Measurements from ENCODE around the gene STX1A.
A peak's percentile ranks its signal among the peaks of the same experiment; 100 is the strongest.

The STX1A gene

DNA sequence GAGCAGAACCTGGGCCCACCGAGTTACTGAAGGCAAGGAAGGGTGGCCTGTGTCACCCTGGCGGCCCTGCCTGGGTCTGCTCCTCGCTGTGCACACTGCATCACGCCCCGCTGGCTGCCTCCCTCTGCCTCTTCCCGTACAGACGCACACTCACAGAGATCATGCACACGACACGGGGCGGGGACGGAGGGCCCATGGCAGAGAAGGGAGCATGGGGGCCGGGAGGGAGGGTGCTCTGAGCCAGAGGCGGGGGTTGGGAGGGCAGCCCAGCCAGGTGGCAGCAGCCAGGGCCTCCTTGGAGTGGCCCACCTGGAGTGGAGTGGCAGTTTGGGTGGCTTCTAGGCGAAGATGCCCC, 19.4 kb downstream of the STX1A start:
- Histone ChIP-seq H3K36me3 (ENCODE audit: control insufficient read depth, insufficient read depth, low read length) (peaks cover 52% of the 10 kb centered on the region), H3K4me3 (ENCODE audit: low read depth, low read length) (no peak overlapping the region), H3K9ac (ENCODE audit: low read depth, low read length) (no peak overlapping the region), H3K4me1 (ENCODE audit: control insufficient read depth, insufficient read depth, low read length) (peaks cover 15% of the 10 kb centered on the region; the same call in 1 of the 2 replicates), H3K27me3 (ENCODE audit: control insufficient read depth, insufficient read depth, low read length) (no peaks in the 10 kb centered on the region), H3K27ac (ENCODE audit: low read depth, low read length) (no peak overlapping the region), H3K9me3 (ENCODE audit: control insufficient read depth, insufficient read depth, low read length) (no peaks in the 10 kb centered on the region)

DNA sequence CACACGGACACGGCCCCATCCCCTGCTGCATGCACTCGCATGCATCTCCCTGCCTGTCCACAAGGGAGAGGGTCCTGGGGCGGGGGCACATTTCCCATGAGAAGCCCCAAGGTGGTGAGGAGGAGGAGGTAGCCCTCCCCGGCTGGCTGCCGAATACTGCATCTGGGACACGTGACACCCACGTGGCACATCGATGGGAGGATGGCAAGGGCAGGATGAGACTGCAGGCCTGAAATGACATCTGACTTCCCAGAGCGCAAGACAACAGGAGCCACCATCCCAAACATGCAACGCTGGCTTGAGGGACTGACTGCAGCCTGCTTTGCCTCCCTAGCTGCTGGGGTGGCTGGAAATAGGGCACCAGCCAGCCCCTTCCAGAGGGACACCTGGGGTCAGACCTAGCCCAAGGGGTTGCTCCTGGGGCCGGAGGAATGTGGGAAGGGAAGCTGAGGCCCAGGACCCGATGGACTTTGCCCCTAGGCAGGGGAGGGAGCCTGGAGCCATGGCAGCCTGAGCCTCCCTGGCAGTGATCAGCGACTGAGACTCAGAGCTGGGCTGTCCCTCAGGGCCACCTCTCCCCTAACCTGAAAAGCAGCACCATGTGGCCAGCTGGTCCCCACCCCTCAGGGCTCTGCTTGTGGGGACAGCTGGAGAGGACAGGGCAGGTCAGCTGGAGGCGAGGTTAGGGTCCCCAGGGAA, 19.9 kb downstream of the STX1A start:
- H3K9ac ChIP-seq (ENCODE audit: low read depth, low read length), result no peak overlapping the region
- H3K27ac ChIP-seq (ENCODE audit: low read depth, low read length), result no peak overlapping the region

DNA sequence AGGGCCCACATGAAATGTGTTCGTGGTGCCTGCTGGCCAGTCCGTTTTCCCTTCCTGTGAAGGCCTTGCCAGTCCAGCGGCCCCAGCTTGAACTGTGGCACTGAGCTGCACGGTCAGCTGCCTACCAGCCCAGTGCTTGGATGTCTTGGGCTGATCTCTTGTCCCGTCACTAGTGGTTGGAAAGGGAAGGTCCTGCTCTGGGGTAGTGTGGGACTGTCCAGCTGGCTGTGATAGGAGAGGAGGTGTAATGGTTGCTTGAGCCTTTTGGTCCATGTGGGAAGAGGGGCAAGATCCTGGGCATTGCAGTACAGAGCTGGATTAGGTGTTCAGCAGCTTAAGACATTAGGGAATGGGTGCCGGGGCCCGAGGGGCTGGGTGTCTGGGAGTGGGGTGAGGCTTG, 21.1 kb downstream of the STX1A start:
- Histone ChIP-seq H3K9me3 (ENCODE audit: control insufficient read depth, insufficient read depth, low read length) (no peaks in the 10 kb centered on the region), H3K36me3 (ENCODE audit: control insufficient read depth, insufficient read depth, low read length) (peaks cover 68% of the 10 kb centered on the region), H3K4me1 (ENCODE audit: control insufficient read depth, insufficient read depth, low read length) (peaks cover 5% of the 10 kb centered on the region; the same call in 1 of the 2 replicates), H3K27ac (ENCODE audit: low read depth, low read length) (no peak overlapping the region), H3K27me3 (ENCODE audit: control insufficient read depth, insufficient read depth, low read length) (no peaks in the 10 kb centered on the region), H3K4me3 (ENCODE audit: low read depth, low read length) (no peak overlapping the region), H3K9ac (ENCODE audit: low read depth, low read length) (no peak overlapping the region)

More for the DNA sequence above, 19.9 kb downstream of the STX1A start:
- Histone ChIP-seq H3K4me1 (ENCODE audit: control insufficient read depth, insufficient read depth, low read length) (peaks cover 12% of the 10 kb centered on the region; the same call in 1 of the 2 replicates), H3K9me3 (ENCODE audit: control insufficient read depth, insufficient read depth, low read length) (no peaks in the 10 kb centered on the region), H3K27me3 (ENCODE audit: control insufficient read depth, insufficient read depth, low read length) (no peaks in the 10 kb centered on the region), H3K36me3 (ENCODE audit: control insufficient read depth, insufficient read depth, low read length) (peaks cover 57% of the 10 kb centered on the region), H3K4me3 (ENCODE audit: low read depth, low read length) (no peak overlapping the region)

DNA sequence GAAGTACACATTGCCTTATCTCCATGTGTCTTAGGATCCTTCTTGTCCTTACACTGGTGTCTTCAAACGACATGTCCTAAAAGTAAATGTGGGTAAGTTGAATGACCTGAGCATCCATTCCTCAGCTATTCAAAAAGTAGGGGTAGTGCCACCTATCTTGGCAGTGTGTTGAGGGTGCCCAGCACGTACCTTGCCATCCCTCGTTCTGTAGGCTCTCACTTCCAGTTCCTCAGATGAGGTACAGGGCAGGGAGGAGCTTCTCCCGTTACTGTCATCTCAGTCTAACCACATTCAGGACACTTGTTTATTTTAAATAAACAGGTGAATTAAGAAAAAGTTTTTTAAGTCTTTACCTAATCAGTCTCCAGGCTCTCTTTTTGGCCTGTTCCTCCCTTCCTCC, 23.1 kb downstream of the STX1A start:
- peaks cover 83% of the 10 kb centered on the region for H3K36me3 ChIP-seq (ENCODE audit: control insufficient read depth, insufficient read depth, low read length)
- no peak overlapping the region for H3K4me3 ChIP-seq (ENCODE audit: low read depth, low read length)
- H3K9ac ChIP-seq (ENCODE audit: low read depth, low read length), result no peak overlapping the region
- no peak overlapping the region for H3K27ac ChIP-seq (ENCODE audit: low read depth, low read length)
- no peaks in the 10 kb centered on the region for H3K9me3 ChIP-seq (ENCODE audit: control insufficient read depth, insufficient read depth, low read length)
- no peaks in the 10 kb centered on the region for H3K4me1 ChIP-seq (ENCODE audit: control insufficient read depth, insufficient read depth, low read length)
- H3K27me3 ChIP-seq (ENCODE audit: control insufficient read depth, insufficient read depth, low read length), result no peaks in the 10 kb centered on the region

DNA sequence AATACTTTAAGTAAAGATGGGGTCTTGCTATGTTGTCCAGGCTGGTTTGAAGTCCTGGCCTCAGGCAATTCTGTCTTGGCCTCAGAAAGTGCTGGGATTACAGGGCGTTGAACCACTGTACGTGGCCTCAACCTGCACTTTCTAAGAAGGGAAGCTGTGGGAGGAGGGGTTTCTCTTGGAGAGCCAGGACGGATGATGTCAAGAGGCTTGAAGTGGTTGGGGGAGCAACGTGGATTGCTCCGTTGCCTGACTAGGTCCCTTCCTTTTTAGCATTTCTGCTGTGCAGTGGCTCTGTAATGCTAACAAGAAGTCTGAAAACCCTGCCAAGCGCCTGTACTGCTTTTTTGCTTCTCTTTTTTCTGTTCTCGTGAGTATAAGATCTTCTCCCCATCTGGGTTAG, 28.8 kb downstream of the STX1A start:
- Histone ChIP-seq H3K27me3 (ENCODE audit: control insufficient read depth, insufficient read depth, low read length) (no peaks in the 10 kb centered on the region), H3K36me3 (ENCODE audit: control insufficient read depth, insufficient read depth, low read length) (peaks cover 92% of the 10 kb centered on the region), H3K9ac (ENCODE audit: low read depth, low read length) (no peak overlapping the region), H3K9me3 (ENCODE audit: control insufficient read depth, insufficient read depth, low read length) (no peaks in the 10 kb centered on the region), H3K4me1 (ENCODE audit: control insufficient read depth, insufficient read depth, low read length) (no peaks in the 10 kb centered on the region), H3K27ac (ENCODE audit: low read depth, low read length) (no peak overlapping the region), H3K4me3 (ENCODE audit: low read depth, low read length) (no peak overlapping the region)

DNA sequence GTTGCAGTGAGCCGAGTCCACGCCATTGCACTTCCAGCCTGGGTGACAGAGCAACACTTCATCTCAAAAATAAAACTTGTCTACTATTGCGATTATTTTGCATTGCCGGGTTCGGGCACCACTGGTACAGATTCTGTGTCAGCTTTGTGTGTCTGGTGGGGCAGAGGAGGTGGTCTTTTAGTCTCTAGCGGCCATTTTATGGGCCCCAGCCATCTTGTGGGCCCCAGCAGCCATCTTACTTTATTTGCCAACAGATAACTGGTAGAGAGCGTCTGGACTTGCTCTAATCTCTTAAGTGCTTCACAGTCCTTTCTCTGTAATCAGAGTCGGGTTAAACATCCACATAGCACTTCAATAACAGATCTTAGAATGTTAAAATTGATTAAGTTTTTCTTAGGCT, 31.2 kb downstream of the STX1A start:
- Histone ChIP-seq H3K4me3 (ENCODE audit: low read depth, low read length) (no peak overlapping the region), H3K27me3 (ENCODE audit: control insufficient read depth, insufficient read depth, low read length) (no peaks in the 10 kb centered on the region), H3K4me1 (ENCODE audit: control insufficient read depth, insufficient read depth, low read length) (no peaks in the 10 kb centered on the region), H3K9ac (ENCODE audit: low read depth, low read length) (no peak overlapping the region), H3K9me3 (ENCODE audit: control insufficient read depth, insufficient read depth, low read length) (no peaks in the 10 kb centered on the region), H3K36me3 (ENCODE audit: control insufficient read depth, insufficient read depth, low read length) (peaks cover 70% of the 10 kb centered on the region), H3K27ac (ENCODE audit: low read depth, low read length) (no peak overlapping the region)

DNA sequence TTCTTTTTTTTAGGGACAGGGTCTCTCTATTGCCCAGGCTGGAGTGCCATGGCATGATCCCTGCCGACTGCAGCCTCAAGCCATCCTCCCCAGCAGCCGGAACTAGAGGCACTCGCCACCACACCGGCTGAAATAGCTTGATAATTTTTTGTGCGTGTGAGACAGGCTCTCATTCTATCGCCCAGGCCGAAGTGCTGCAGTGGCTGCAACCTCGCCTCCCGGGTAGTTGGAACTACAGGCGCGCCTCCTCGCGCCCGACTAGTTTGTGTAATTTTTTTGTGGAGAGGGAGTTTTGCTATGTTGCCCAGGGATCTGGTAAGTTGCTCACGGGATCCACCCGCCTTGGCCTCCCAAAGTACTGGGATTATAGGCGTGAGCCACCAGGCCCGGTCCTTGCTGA, 34.2 kb downstream of the STX1A start:
- H3K9ac ChIP-seq (ENCODE audit: low read depth, low read length), result no peak overlapping the region
- H3K4me3 ChIP-seq (ENCODE audit: low read depth, low read length), result no peak overlapping the region
- no peaks in the 10 kb centered on the region for H3K27me3 ChIP-seq (ENCODE audit: control insufficient read depth, insufficient read depth, low read length)
- no peaks in the 10 kb centered on the region for H3K9me3 ChIP-seq (ENCODE audit: control insufficient read depth, insufficient read depth, low read length)
- H3K27ac ChIP-seq (ENCODE audit: low read depth, low read length), result no peak overlapping the region
- peaks cover 40% of the 10 kb centered on the region for H3K36me3 ChIP-seq (ENCODE audit: control insufficient read depth, insufficient read depth, low read length)
- peaks cover 6% of the 10 kb centered on the region; the same call in 1 of the 2 replicates for H3K4me1 ChIP-seq (ENCODE audit: control insufficient read depth, insufficient read depth, low read length)

DNA sequence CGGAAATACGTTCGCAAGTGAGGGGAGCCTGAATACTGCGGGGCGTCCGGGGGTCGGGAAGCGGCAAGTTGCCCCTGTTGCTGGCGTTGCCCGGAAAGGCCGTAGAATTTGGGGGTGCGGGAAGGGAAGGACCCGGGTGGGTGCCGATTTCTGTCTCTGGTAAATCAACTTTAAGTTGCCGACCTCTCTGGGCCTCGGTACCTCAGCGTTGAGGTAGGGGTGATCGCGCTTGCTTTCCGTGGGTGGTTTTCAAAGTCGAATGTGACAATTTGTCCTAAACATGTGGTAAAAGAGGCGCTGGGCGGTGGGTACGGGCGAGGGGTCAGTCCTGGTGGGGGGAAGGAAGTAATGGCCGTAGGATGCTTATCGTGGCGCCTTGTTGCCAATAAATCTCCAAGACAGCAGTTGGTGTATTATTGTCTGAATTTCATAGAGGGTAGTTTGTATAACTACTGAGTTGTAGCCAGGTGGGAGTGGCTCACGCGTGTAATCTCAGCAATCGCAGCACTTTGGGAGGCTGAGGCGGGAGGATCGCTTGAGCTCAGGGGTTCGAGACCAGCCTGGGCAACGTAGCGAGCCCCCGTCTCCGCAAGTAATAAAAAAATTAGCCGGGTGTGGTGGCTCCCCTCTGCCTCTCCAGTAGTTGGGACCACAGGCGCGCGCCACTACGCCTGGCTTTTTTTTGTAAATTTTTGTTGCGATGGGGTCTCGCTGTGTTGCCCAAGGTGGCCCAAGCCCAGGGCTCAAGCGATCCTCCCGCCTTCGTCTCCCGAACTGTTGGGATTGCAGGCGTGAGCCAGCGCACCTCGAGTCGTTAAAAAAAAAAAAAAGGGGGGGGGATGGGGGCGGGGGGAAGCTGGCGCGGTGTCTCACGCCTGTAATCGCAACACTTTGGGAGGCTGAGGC, 35.4 kb downstream of the STX1A start:
- no peaks in the 10 kb centered on the region for H3K27me3 ChIP-seq (ENCODE audit: control insufficient read depth, insufficient read depth, low read length)

DNA sequence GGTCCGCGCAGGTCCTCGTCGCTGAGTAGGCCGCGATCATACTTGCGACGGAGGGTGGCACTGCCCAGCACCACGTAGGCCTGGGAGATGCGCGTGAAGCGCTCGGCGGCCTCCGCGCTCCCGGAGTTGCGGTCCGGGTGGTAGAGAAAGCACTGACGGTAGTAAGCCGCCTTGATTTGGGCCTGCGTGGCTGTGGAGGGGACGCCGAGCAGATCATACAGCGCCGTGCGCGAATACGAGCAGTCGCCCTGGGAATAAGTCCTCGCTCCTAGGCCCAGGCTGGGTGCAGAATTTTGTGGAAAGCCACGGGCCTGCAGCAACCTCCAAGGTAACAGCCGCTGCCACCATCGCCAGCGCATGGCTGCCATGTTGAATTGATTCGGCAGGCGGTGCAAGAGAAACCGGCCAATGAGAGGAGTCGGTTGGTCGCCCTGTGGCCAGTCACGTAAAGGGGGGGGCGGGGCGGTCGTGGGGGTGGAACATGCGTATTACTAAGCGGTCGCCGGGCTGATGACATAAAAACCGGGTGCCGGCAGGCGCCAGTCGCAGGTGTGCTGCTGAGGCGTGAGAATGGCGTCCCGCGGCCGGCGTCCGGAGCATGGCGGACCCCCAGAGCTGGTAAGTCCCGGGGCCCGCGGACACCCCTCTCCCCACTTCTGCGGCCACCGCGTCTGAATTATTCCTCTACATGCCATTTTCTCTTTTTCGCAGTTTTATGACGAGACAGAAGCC, 36.2 kb downstream of the STX1A start, which contains the start of the genes BUD23 and DNAJC30:
Gene BUD23, plus strand, starts transcription at position 542 of the 732 bp plus-strand sequence. Its CDS starts 29 bp downstream, at position 571.
Gene DNAJC30, minus strand, starts transcription at position 398 of the 732 bp plus-strand sequence. Its CDS starts 30 bp downstream, at position 368.
- Histone ChIP-seq H3K27ac (ENCODE audit: low read depth, low read length) (peak within 1 kb of the TSS; percentile 84), H3K27me3 (ENCODE audit: control insufficient read depth, insufficient read depth, low read length) (no peaks in the 10 kb centered on the region), H3K36me3 (ENCODE audit: control insufficient read depth, insufficient read depth, low read length) (peaks cover 30% of the 10 kb centered on the region), H3K4me1 (ENCODE audit: control insufficient read depth, insufficient read depth, low read length) (peaks cover 6% of the 10 kb centered on the region; the same call in 1 of the 2 replicates), H3K9ac (ENCODE audit: low read depth, low read length) (peak within 1 kb of the TSS; percentile 93), H3K9me3 (ENCODE audit: control insufficient read depth, insufficient read depth, low read length) (no peaks in the 10 kb centered on the region), H3K4me3 (ENCODE audit: low read depth, low read length) (peak within 1 kb of the TSS; percentile 80)

More for the DNA sequence above, 35.4 kb downstream of the STX1A start:
- Histone ChIP-seq H3K4me3 (ENCODE audit: low read depth, low read length) (peak overlapping the region; percentile 80), H3K36me3 (ENCODE audit: control insufficient read depth, insufficient read depth, low read length) (peaks cover 33% of the 10 kb centered on the region), H3K9ac (ENCODE audit: low read depth, low read length) (peak overlapping the region; percentile 93), H3K4me1 (ENCODE audit: control insufficient read depth, insufficient read depth, low read length) (peaks cover 6% of the 10 kb centered on the region; the same call in 1 of the 2 replicates), H3K9me3 (ENCODE audit: control insufficient read depth, insufficient read depth, low read length) (no peaks in the 10 kb centered on the region), H3K27ac (ENCODE audit: low read depth, low read length) (peak overlapping the region; percentile 75)

DNA sequence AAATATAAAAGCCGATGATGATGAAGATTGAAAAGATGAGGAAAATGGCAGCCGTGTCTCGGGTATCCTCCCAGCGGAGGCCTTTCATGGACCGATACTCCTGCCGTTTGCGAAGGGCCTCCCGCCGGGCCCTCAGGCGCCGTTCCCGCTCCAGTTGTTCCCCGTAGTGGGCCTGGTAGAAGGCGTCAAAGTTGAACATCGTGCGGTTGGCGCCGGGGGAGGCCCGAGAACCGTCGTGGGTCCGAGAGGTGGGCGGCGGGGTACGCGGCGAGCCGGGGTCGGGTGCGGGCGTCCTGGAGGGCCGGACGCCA, 36.8 kb downstream of the STX1A start:
- peaks cover 6% of the 10 kb centered on the region; the same call in 1 of the 2 replicates for H3K4me1 ChIP-seq (ENCODE audit: control insufficient read depth, insufficient read depth, low read length)
- H3K9me3 ChIP-seq (ENCODE audit: control insufficient read depth, insufficient read depth, low read length), result no peaks in the 10 kb centered on the region
- H3K36me3 ChIP-seq (ENCODE audit: control insufficient read depth, insufficient read depth, low read length), result peaks cover 32% of the 10 kb centered on the region
- peak overlapping the region; percentile 76 for H3K9ac ChIP-seq (ENCODE audit: low read depth, low read length)
- H3K4me3 ChIP-seq (ENCODE audit: low read depth, low read length), result peak overlapping the region; percentile 80
- H3K27ac ChIP-seq (ENCODE audit: low read depth, low read length), result peak overlapping the region; percentile 84
- no peaks in the 10 kb centered on the region for H3K27me3 ChIP-seq (ENCODE audit: control insufficient read depth, insufficient read depth, low read length)
